CD4-positive, alpha-beta T cell (primary cell): ENCODE data around the gene SMAP1. TPM values are rescaled to one million over a fixed set of nuclear protein-coding genes. Genes with fewer than 3 reads are reported as not detected.

Experiments used
- ATAC-seq: fragments of 200-7000 bp; cut with Tn5 transposase; one replicate; pipeline ENCODE4 v1.10.0; 2022; ENCODE audit warnings: mild to moderate bottlenecking; ENCODE audit not compliant: poor library complexity
- CTCF ChIA-PET: fragments of 350-600 bp; sonication (Branson Sonifier 250); formaldehyde crosslinking; loops from one replicate; lab custom pipeline; 2021; ENCODE audit warnings: antibody characterized with exemption, inconsistent platforms; lab: Charles Lee
- POLR2A ChIA-PET: fragments of 350-600 bp; sonication (Branson Sonifier 250); formaldehyde crosslinking; loops from one replicate; lab custom pipeline; 2021; ENCODE audit warnings: antibody characterized with exemption, inconsistent platforms; lab: Charles Lee
- DNase-seq, 14 experiments: peaks; one replicate each; pipeline ENCODE4 v3.0.0-alpha.2; 2013 to 2020; ENCODE audit warnings: mixed read lengths in 2 of 14
- H3K27ac ChIP-seq, 2 donors: one replicate each; pipeline versions ENCODE4 v1.5.1 to v1.7.0; 2013; ENCODE audit warnings: low read length in 2 of 2, low read depth in 1 of 2, mild to moderate bottlenecking in 1 of 2
- H3K27me3 ChIP-seq, 2 experiments: 1 replicate in 1 of 2; 2 replicates in 1 of 2; pipeline versions ENCODE4 v1.6.1 to v1.7.0; 2013; ENCODE audit warnings: low read length in 2 of 2, control low read depth in 1 of 2, mild to moderate bottlenecking in 1 of 2, moderate library complexity in 1 of 2; ENCODE audit not compliant: insufficient read depth in 2 of 2, control insufficient read depth in 1 of 2
- H3K36me3 ChIP-seq: one replicate; pipeline ENCODE4 v1.6.1; 2013; ENCODE audit warnings: low read length, control low read depth; ENCODE audit not compliant: insufficient read depth
- H3K4me1 ChIP-seq: one replicate; pipeline ENCODE4 v1.6.1; 2013; ENCODE audit warnings: low read length, control low read depth; ENCODE audit not compliant: insufficient read depth
- H3K4me3 ChIP-seq: one replicate; pipeline ENCODE4 v1.5.1; 2013; ENCODE audit warnings: mild to moderate bottlenecking, low read length, moderate library complexity
- H3K9me3 ChIP-seq, 2 experiments: 1 replicate in 1 of 2; 2 replicates in 1 of 2; pipeline versions ENCODE4 v1.6.1 to v1.7.0; 2013; ENCODE audit warnings: low read length in 2 of 2, mild to moderate bottlenecking in 2 of 2, control low read depth in 1 of 2, moderate library complexity in 1 of 2; ENCODE audit not compliant: control insufficient read depth in 1 of 2, insufficient read depth in 1 of 2
- H3K27ac Mint-ChIP-seq: one replicate; pipeline ENCODE4 v1.8.0; 2020; ENCODE audit warnings: mixed read lengths
- H3K27me3 Mint-ChIP-seq: one replicate; pipeline ENCODE4 v1.8.0; 2021; ENCODE audit warnings: mixed read lengths
- H3K36me3 Mint-ChIP-seq: one replicate; pipeline ENCODE4 v1.8.0; 2021; ENCODE audit warnings: low read depth, mixed read lengths
- H3K4me1 Mint-ChIP-seq: one replicate; pipeline ENCODE4 v1.8.0; 2021; ENCODE audit warnings: low read depth, mixed read lengths
- H3K4me3 Mint-ChIP-seq: one replicate; pipeline ENCODE4 v1.8.0; 2020; ENCODE audit warnings: mild to moderate bottlenecking, mixed read lengths
- H3K9me3 Mint-ChIP-seq: one replicate; pipeline ENCODE4 v1.8.0; 2020; ENCODE audit warnings: mixed read lengths
- CTCF ChIP-seq: fragments of 200-600 bp; IDR thresholded peaks from one replicate; pipeline ENCODE4 v1.8.0; 2022; ENCODE audit warnings: antibody characterized with exemption, mild to moderate bottlenecking
- intact Hi-C, 2 experiments: fragments of 100-400 bp; cut with DNase I in 1 of 2; cut with micrococcal nuclease in 1 of 2; formaldehyde crosslinking; loops; one replicate each; pipeline versions ENCODE4 v1.15.1 to v1.9.0; 2023 to 2025; cut with DNase I, micrococcal nuclease
- total RNA-seq, 174 experiments: library from RNA in 2 of 174; stranded (reverse) in 2 of 174; gene quantifications; one replicate each; pipeline ENCODE4 v1.2.3 and lab custom pipeline; 2021 to 2026

SMAP1 gene
- total RNA-seq, 2 experiments from 2014 or later = 20.0 to 22.5 TPM

GRCh38 chr6:70860920-70861319 lies 193.2 kb downstream of the SMAP1 start:
- ChIA-PET POLR2A (no interaction called here), CTCF (no interaction called here)
- no peak overlapping the region for H3K4me3 Mint-ChIP-seq
- no peak overlapping the region for H3K4me3 ChIP-seq
- H3K27ac ChIP-seq = no peak overlapping the region
- H3K27me3 ChIP-seq = no peaks in the 10 kb centered on the region
- no peaks in the 10 kb centered on the region for H3K9me3 Mint-ChIP-seq
- intact Hi-C loops = no loop called here
- H3K4me1 Mint-ChIP-seq = no peaks in the 10 kb centered on the region
- no peak overlapping the region for H3K27ac Mint-ChIP-seq
- H3K4me1 ChIP-seq = no peaks in the 10 kb centered on the region
- peaks cover 52% of the 10 kb centered on the region for H3K36me3 Mint-ChIP-seq
- no peak for DNase-seq
- H3K36me3 ChIP-seq = peaks cover 26% of the 10 kb centered on the region
- no peak for TF ChIP-seq CTCF
- H3K9me3 ChIP-seq = no peaks in the 10 kb centered on the region
- H3K27me3 Mint-ChIP-seq = no peaks in the 10 kb centered on the region
- no peak for ATAC-seq

GRCh38 chr6:70863343-70863742 lies 195.7 kb downstream of the SMAP1 start:
- Histone ChIP-seq H3K36me3 (peaks cover 13% of the 10 kb centered on the region), H3K27ac (no peak overlapping the region), H3K4me1 (no peaks in the 10 kb centered on the region), H3K9me3 (no peaks in the 10 kb centered on the region), H3K27me3 (no peaks in the 10 kb centered on the region), H3K4me3 (no peak overlapping the region)
- Mint-ChIP-seq H3K27ac (no peak overlapping the region), H3K27me3 (no peaks in the 10 kb centered on the region), H3K4me1 (no peaks in the 10 kb centered on the region), H3K9me3 (peaks cover 2% of the 10 kb centered on the region), H3K4me3 (no peak overlapping the region), H3K36me3 (peaks cover 37% of the 10 kb centered on the region)
- intact Hi-C loops = no loop called here
- TF ChIP-seq CTCF = no peak
- DNase-seq = no peak
- no peak for ATAC-seq
- ChIA-PET CTCF (interaction anchor here (0.6 to 1.0 kb wide), 3 partner anchors 24 to 177 kb away, joined by 3 to 4 read pairs (median 3); no protein-coding TSS in a partner anchor), POLR2A (no interaction called here)

GRCh38 chr6:70864401-70864800 lies 196.7 kb downstream of the SMAP1 start:
- H3K27me3 Mint-ChIP-seq = no peaks in the 10 kb centered on the region
- ATAC-seq (no peak), DNase-seq (no peak)
- POLR2A ChIA-PET = no interaction called here
- no peaks in the 10 kb centered on the region for H3K4me1 ChIP-seq
- H3K4me1 Mint-ChIP-seq = no peaks in the 10 kb centered on the region
- no peak for TF ChIP-seq CTCF
- intact Hi-C loops = no loop called here
- H3K4me3 ChIP-seq = no peak overlapping the region
- H3K27me3 ChIP-seq = no peaks in the 10 kb centered on the region
- peaks cover 2% of the 10 kb centered on the region for H3K9me3 Mint-ChIP-seq
- peaks cover 26% of the 10 kb centered on the region for H3K36me3 Mint-ChIP-seq
- CTCF ChIA-PET = no interaction called here
- H3K4me3 Mint-ChIP-seq = no peak overlapping the region
- no peaks in the 10 kb centered on the region for H3K9me3 ChIP-seq
- H3K27ac ChIP-seq = no peak overlapping the region
- peaks cover 5% of the 10 kb centered on the region for H3K36me3 ChIP-seq
- no peak overlapping the region for H3K27ac Mint-ChIP-seq
